Mucosa of gallbladder (tissue), 1 donor: ENCODE measurements around the gene CEBPE. TPM values are rescaled to one million over a fixed set of nuclear protein-coding genes. Genes with fewer than 3 reads are reported as not detected.

Experiments
- DNase-seq: peaks from one replicate; pipeline ENCODE4 v3.0.0-alpha.2; 2020; ENCODE audit warnings: low spot score
- total RNA-seq: library from RNA; stranded (reverse); gene quantifications from one replicate; pipeline ENCODE4 v1.2.1, GENCODE V29; 2021
- donor health status: DM: no; HTN: no; CAD: no.

CEBPE gene
- total RNA-seq, 1 donor from 2014 or later: 0.20 TPM

DNA sequence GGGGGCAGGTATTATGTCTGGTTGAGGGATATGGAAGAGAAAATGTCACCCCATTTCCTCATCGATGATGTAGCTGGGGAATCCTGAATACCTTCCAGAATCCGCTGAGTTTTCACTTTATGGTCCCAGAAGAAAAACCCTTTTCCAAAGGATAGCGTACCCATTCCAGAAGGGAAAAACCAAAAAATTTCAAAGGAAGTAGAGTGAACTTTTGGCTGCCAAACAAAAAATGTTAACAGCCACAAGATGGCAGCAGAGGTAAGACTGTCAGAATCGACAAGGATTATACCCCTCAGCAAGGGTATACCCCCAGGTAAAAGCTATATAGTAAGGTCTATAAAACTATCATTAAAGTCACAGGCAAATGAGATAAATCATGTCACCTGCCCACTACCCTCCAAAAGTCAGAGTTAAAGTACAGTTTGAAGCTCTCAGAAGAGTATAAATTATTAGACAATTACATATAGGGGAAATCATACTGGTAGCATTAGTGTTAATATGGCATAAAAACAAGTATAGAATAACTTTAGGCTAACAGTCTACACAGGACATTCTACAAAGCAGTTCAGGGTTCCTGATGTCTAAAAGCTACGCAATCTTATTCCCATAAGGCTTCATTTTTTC lies 42.2 kb downstream of the CEBPE start:
- DNase-seq: no peak

- DNase-seq: no peak
Measured at GRCh38 chr14:23074906-23075305, 44.1 kb downstream of the CEBPE start.

DNA sequence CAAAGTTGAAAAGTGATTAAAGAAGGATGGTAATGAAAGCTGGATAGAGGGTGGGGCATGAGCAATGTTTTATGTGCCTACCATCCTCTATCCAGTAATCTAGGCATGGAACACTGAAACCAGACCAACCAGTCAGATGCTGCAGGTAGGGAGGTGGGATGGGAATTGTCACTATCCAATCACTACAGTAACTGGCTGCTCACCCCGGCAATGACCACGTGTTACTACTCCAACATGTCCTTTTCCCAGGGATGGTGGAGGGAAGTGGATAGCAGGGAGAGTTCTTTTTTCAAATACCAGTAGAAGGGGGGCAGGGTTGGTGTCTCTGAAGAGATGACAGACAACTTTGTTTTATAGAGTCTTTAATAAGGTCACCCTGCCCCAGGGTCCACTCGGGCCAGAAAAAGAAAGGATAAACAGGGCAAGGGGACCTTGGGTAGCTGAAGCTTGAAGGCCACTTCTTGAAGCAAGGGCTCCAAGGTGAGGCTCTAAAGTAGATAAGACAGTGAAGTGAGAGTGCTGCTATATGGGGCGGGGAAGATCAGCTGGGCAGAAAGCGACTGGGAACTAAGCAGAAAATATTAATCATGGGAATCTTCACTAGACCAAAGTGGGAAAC lies 47.0 kb downstream of the CEBPE start:
- no peak for DNase-seq

GRCh38 chr14:23071244-23071920 lies 47.7 kb downstream of the CEBPE start:
- DNase-seq: peak; percentile 83

GRCh38 chr14:23070262-23071129 lies 48.6 kb downstream of the CEBPE start:
- DNase-seq: no peak

DNA sequence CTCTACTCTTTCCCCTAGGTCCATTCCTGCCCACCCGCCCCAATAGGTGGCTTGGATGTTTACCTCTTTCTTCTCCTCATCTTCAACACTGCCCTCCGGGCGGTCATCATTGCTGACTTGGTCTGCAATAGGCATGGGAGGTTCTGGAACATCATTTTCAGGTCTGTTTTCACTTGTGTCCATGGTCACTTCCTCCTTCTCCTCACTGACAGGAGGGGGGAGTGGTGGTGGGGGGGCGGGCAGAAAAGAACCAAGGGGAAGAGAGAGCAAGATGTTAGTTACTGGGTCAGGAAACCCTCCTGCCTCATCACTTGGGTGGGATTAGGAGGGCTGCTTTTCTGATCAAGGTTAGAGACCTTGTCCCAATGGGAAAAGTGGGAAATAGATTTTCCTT lies 49.6 kb downstream of the CEBPE start:
- no peak for DNase-seq

- peak; percentile 86 for DNase-seq
Measured at GRCh38 chr14:23068789-23069412, 50.2 kb downstream of the CEBPE start.

- DNase-seq: no peak
Measured at GRCh38 chr14:23067847-23068788, 50.9 kb downstream of the CEBPE start.

Other genes with a start within 250 kb of the CEBPE start
- gene LRP10, start 247.5 kb downstream of the CEBPE start, total RNA-seq: 315 TPM
- gene REM2, start 236.0 kb downstream of the CEBPE start, total RNA-seq: 1.4 TPM
- gene RBM23, start 200.1 kb downstream of the CEBPE start, total RNA-seq: 76.5 TPM
- gene PRMT5, start 189.9 kb downstream of the CEBPE start, total RNA-seq: 51.0 TPM
- 38.8 TPM for gene HAUS4, start 162.2 kb downstream of the CEBPE start, total RNA-seq
- gene AJUBA, start 136.7 kb downstream of the CEBPE start, total RNA-seq: 53.3 TPM
- 13.9 TPM for gene C14orf93, start 109.1 kb downstream of the CEBPE start, total RNA-seq
- 103 TPM for gene PSMB5, start 84.4 kb downstream of the CEBPE start, total RNA-seq
- gene PSMB11, start 77.0 kb downstream of the CEBPE start, total RNA-seq: not detected
- 22.1 TPM for gene CDH24, start 61.7 kb downstream of the CEBPE start, total RNA-seq
- 196 TPM for gene ACIN1, start 24.1 kb downstream of the CEBPE start, total RNA-seq
- gene C14orf119, start 23.8 kb downstream of the CEBPE start, total RNA-seq: 46.1 TPM
- not detected for gene CIROP, start 14.3 kb downstream of the CEBPE start, total RNA-seq
- gene SLC7A8, start 64.4 kb upstream of the CEBPE start, total RNA-seq: 98.5 TPM
- gene RNF212B, start 118.7 kb upstream of the CEBPE start, total RNA-seq: 0.20 TPM
- 26.0 TPM for gene HOMEZ, start 166.9 kb upstream of the CEBPE start, total RNA-seq
- gene PPP1R3E, start 183.6 kb upstream of the CEBPE start, total RNA-seq: 24.4 TPM
- 54.2 TPM for gene BCL2L2, start 187.6 kb upstream of the CEBPE start, total RNA-seq
- 186 TPM for gene PABPN1, start 202.2 kb upstream of the CEBPE start, total RNA-seq
- gene SLC22A17, start 233.6 kb upstream of the CEBPE start, total RNA-seq: 64.3 TPM
- 10.8 TPM for gene EFS, start 245.9 kb upstream of the CEBPE start, total RNA-seq